Stimulated activated CD4-positive, alpha-beta T cell treated with anti-CD3 and anti-CD28 coated beads, Interleukin-15, amount 100 ng/mL, for 48 hours (primary cell): Measurements from ENCODE around the gene HAUS7.

Source experiments
- DNase-seq, 2 donors: peaks; one replicate each; pipeline ENCODE4 v3.0.0-alpha.2; 2020; ENCODE audit warnings: low read depth in 2 of 2

The HAUS7 gene

DNA sequence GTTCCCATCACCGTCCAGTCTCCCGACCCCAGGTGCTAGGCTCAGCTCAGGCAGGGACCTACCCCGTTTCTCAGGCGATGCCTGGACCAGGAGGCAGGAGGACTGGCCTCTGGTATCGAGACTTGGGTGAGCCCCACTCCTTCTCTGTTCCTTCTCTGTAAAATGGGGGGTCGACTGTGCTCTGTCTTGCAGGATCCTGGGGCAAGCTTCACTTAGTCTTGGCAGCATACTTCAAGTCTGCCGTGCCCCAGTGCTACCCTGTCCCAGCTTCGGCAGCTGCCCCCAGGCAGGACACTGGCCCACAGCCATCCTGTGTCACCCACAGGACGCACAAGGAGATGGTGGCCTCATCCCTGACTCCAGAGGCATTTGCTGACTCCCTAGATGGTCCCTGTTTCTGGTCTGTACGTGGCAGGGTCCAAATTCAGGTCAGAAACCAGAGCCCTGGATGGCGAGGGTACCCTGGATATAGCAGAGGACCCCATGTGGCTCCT lies 7.0 kb upstream of the HAUS7 start:
- no peak for DNase-seq

GRCh38 chrX:153476666-153477363 lies 6.4 kb upstream of the HAUS7 start:
- DNase-seq: no peak

DNA sequence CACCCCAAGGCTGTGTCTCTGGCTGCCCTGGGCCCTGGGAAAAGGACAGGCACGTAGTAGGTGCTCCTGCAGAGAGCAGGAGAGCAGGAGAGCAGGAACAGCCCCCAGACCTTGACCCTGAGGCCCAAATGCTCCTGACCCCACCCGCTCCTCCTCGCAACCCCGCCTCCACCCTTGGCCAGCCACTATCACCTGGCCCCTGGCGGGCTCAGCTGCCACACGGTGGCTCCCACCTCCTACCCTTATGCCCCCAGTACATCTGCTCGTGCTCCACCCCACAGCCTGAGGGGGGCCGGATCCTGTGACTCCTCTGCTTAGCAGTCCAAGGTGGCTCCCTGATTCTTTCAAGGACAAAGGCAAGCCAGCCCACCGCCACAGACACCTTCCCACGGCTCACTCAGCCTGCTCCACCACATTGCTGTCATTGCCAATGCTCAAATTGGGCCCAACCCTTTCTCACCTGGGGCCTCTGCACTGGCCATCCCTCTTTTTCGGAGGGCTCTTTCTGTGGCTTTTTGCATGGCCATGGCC lies 5.4 kb upstream of the HAUS7 start:
- no peak for DNase-seq

GRCh38 chrX:153475271-153475670 lies 4.9 kb upstream of the HAUS7 start:
- no peak for DNase-seq

GRCh38 chrX:153474718-153475117 lies 4.3 kb upstream of the HAUS7 start:
- DNase-seq: peak; percentile 4 to 33

GRCh38 chrX:153474266-153474665 lies 3.9 kb upstream of the HAUS7 start:
- no peak for DNase-seq

DNA sequence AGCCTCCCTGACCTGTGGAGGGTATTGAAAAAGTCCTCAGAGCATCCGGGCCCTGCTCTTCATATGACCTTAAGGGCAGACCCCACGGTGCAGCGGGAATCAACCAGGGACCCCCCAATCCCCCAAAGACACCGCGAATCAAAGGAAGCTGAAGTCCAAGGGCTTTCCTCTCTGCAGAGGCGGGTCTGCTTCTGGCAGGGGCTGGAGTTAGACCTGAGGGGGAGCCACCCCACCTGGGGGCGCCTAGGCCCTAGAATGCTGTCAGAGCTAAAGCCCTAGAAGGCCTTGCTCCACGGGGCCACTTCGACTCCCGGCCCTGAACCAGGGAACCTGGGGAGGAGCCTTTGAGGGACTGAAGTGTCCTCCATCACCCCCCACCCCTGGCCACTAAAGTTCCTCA lies 2.8 kb upstream of the HAUS7 start:
- DNase-seq: no peak

DNA sequence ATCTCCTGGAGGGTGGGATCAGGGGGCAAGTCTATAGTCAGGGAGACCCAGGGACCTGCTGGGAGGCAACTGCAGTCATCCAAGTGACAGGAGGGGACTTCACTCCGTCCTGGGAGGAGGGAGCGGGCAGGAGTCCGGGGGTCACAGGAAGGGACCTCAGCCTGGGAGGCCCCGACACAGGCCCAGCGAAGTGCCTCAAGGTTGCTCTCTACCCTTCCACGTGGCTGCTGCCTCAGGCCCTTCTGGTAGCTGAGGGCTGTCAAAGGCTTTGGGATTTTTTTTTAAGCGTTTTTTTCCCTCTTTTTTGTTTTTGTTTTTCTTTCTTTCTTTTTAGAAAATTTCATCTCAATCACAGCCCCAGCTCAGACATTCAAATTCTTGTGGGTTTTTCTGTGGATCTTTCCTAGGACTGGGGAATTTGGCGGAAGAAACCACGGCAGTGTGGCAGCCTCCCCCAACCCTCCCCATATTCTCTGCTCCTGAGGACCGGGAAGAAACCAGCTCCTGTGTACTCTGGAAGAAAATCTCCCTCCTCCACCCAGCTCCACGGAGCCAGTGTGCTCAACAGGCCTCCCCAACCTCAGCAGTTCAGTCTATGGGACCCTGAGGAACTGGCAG lies 1.4 kb upstream of the HAUS7 start:
- DNase-seq: no peak

- DNase-seq: peak; percentile 11 to 15
These were observed 465 bp downstream of the HAUS7 start for GRCh38 chrX:153469811-153470410.

DNA sequence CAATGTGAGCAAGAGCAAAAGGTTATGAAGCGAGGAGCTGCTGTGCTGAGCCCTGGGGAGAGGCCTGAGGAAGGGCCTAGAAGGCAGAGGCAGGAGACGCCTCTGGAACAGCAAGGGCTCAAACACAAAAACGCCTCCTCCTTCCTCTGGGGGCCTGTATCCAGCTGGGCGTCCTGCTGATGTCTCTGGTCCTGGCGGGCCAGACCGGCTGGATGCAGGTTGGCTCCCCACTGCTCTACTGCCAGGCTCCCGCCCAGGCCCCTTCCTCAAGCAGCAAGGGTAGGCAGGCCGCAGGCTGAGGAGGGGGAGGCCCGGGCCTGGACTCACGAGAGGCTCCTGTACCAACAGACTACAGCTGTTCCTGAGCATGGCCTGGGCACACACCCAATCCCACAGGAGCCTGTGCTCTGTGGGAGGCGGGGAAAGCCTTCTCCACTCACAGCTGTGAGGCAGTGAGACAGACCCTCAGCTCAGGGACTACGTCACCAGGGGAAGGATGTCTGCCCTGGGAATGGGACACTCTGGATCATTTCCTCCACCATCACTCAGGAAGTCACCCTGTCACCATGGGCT lies 2.3 kb downstream of the HAUS7 start:
- no peak for DNase-seq

GRCh38 chrX:153465691-153466380 lies 4.5 kb downstream of the HAUS7 start:
- no peak for DNase-seq

DNA sequence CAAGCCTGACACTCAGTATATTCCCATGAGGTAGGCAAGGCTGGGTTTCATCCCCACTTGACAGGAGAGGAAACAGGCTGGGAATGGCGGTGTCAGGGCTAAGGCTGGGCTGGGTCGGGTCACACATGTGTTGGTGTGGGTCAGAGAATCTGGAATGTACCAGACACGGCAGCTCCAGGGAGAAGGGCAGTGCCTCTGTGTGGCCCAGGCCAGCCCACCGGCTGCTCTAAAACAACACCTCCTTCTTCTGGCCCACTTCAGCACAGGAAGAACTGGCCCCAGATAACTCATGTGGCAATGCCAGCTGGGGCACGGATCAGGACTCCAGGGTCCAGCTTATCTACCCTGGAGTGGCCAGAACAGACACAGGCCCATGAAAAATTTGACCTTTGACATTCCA lies 6.3 kb downstream of the HAUS7 start:
- DNase-seq: no peak

DNA sequence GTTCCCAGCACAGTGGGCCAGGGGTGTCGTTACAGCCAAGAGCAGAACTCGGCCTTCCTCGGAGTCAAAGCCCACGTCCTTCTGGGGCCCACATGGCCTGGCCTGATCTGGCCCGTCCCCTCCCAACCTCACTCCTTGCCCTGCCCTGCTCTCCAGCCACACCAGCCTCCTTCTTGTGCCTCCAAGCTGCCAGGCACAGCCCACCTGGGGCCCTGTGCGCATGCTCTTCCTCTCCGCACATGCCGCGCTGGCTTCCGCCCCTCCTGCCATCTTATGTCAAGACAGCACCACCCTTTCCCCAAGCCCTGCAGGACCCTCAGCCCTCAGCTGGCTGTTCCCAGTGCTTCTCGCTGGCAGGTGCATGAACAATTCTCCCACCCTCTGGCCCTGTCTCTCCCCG lies 6.8 kb downstream of the HAUS7 start:
- no peak for DNase-seq

DNA sequence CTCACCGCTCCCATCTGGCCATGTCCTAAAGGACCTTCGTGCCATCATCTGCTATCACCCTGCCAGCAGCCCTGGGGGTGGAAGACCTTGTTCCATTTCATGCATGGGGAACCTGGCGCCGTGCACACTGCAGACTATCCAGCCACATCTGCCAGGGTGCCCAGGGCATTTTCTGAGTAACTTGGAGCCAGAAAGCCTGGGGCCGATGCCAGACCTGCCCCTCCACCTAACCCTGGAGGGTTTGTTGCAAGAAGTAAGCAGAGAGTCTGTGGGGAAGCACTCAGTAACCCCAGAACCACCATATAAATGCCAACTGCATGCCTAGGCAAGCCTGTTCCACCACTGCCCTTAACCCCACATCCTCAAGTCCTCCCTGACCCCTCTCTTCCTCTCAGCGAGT lies 7.3 kb downstream of the HAUS7 start:
- no peak for DNase-seq

- DNase-seq: no peak
These were observed 8.1 kb downstream of the HAUS7 start for GRCh38 chrX:153462291-153462690.

DNA sequence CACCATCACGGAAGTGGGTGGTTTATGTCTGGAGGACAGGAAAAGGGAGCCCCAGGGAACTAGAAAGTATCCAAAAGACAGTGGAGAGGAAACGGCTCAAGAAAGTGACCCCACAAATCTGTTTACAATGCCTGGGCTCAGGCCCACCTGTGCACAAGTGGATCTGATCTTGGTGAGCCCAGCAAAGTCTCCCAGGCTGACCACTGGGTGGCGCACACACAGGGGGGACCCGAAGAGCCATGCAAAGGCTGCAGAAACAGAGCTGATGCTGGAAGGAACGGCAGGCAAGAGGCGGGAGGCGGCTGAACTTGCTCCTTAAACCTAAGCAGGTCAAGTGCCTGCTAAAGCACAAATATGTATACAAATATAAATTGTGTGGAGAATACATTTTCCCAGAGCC lies 9.6 kb downstream of the HAUS7 start:
- DNase-seq: peak in 1 of 2 donors; percentile 39

DNA sequence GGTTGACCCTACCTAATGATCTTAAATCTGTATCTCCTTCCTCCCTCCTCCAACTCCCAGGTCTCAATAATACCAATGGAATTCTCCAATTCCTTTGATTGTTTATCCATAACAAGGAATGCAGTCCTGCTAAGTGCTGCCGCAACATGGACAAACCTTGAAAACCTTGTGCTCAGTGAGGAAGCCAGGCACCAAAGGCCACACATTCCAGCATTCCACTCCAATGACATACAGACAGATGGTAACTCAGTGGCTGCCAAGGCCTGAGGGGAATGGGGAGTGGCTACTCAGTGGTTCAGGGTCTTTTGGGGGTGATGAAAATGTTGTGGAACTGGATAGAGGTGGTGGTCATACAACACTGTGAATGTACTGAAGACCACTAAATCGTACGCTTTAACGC lies 10.4 kb downstream of the HAUS7 start:
- DNase-seq: no peak

- DNase-seq: no peak
These were observed 11.9 kb downstream of the HAUS7 start for GRCh38 chrX:153458476-153458875.

DNA sequence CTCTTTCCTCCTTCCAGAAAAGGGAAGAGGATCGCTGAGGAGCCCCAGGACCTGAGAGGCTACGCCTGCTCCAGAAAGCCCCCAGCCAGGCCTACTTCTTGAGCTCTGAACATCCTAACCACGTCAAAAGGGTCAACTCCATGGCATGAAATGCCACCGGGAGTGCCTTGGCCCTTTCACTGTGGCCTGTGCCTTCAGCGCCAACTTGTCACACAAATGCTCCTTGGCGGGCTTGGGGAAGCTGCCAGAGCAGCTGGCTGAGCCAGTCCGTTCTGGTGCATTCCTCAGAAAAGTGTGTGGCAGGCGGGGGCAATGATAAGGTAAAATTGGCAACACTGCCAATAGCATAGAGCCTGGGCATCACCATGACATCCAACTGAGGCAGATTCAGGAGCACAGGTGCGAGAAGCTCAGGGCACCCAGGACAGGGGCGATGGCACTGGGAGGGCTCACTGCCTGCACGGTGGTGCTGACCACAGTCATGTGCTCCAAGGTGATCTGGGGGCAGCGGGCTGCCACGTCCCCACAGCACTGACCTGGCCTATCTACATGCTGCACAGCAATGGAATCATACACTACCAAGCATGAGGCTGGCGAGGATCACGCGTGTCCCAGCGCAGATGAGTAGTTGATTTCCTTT lies 12.4 kb downstream of the HAUS7 start:
- DNase-seq: no peak

GRCh38 chrX:153457136-153457825 lies 13.1 kb downstream of the HAUS7 start:
- no peak for DNase-seq

- DNase-seq: no peak
These were observed 13.7 kb downstream of the HAUS7 start for GRCh38 chrX:153456704-153457103.
